ENCODE results near the gene ADAMTS5. TPM values are rescaled to one million over a fixed set of nuclear protein-coding genes. Genes with fewer than 3 reads are reported as not detected.
A peak's percentile ranks its signal among the peaks of the same experiment; 100 is the strongest.

The ADAMTS5 gene
- total and polyA plus RNA-seq, 2 donors from 2014 or later = 1.7 to 10.6 TPM

DNA sequence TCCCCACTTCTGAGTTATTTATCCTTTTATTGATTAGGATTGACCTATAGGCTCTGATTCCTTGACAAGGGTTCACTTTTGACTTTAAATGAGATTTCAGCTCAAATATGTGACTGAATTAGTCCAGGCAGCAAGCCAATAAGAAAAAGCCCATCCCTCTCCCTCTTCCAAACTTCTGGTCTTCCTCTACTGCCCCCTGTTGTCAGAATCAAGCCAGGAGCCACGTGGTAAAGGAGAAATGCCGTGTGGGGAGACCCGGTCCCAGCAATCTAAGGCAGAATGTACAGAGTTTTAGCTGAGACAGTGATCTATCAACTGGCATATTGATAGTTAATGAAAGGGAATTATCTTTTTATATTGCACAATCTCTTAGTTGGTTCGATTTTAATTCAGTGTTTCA lies 5.2 kb downstream of the ADAMTS5 start:
- Histone ChIP-seq H3K9me3 (ENCODE audit: control insufficient read depth in 2 of 3, insufficient read depth in 1 of 3, low read length in 3 of 3) (no peaks in the 10 kb centered on the region), H3K4me3 (ENCODE audit: low read length in 3 of 3) (no peak overlapping the region), H3K4me1 (ENCODE audit: control insufficient read depth in 2 of 3, insufficient read depth in 2 of 3, low read depth in 1 of 3, low read length in 3 of 3) (peaks cover 3 to 24% (median 8%) of the 10 kb centered on the region in 3 donors), H3K27ac (ENCODE audit: low read depth in 2 of 2, low read length in 2 of 2) (no peak overlapping the region), H3K36me3 (ENCODE audit: control insufficient read depth in 2 of 3, insufficient read depth in 3 of 3, low read length in 3 of 3) (no peaks in the 10 kb centered on the region), H3K9ac (ENCODE audit: low read length in 3 of 3) (no peak overlapping the region), H3K27me3 (ENCODE audit: control insufficient read depth, insufficient read depth, low read length) (no peaks in the 10 kb centered on the region)
- FAIRE-seq (no peak), DNase-seq (peak in 2 of 5 donors; percentile 32 to 73)
- TF ChIP-seq, protein P1, sequence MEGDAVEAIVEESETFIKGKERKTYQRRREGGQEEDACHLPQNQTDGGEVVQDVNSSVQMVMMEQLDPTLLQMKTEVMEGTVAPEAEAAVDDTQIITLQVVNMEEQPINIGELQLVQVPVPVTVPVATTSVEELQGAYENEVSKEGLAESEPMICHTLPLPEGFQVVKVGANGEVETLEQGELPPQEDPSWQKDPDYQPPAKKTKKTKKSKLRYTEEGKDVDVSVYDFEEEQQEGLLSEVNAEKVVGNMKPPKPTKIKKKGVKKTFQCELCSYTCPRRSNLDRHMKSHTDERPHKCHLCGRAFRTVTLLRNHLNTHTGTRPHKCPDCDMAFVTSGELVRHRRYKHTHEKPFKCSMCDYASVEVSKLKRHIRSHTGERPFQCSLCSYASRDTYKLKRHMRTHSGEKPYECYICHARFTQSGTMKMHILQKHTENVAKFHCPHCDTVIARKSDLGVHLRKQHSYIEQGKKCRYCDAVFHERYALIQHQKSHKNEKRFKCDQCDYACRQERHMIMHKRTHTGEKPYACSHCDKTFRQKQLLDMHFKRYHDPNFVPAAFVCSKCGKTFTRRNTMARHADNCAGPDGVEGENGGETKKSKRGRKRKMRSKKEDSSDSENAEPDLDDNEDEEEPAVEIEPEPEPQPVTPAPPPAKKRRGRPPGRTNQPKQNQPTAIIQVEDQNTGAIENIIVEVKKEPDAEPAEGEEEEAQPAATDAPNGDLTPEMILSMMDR (IDR thresholded peaks at IDR 0.05; ENCODE audit: borderline replicate concordance, extremely low read depth, insufficient read depth) = no peak
- intact Hi-C loops (cut with DNase I) = no loop called here

DNA sequence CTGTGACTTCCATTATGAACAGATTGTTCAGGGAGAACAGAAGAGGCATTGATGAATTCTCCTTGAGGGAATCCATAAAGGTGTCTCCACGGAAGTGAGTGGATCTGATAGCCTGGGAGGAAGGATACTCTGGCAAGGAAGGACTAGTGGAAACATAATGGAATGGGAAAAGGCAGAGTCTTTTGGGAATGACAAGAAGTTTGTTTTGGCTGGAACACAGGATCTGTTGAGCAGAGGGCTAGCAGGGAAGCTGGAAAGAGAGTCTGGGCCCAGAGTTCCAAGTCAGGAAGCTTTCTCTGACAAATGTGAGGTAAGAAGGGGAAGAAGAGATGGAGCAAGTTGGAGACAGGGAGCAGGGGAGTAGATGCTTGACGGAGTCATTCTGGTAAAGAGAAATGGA lies 8.1 kb downstream of the ADAMTS5 start:
- Histone ChIP-seq H3K27me3 (ENCODE audit: control insufficient read depth, insufficient read depth, low read length) (no peaks in the 10 kb centered on the region), H3K27ac (ENCODE audit: low read depth in 2 of 2, low read length in 2 of 2) (no peak overlapping the region), H3K9ac (ENCODE audit: low read length in 3 of 3) (no peak overlapping the region), H3K4me3 (ENCODE audit: low read length in 3 of 3) (peak overlapping the region in 1 of 3 donors; percentile 6), H3K9me3 (ENCODE audit: control insufficient read depth in 2 of 3, insufficient read depth in 1 of 3, low read length in 3 of 3) (no peaks in the 10 kb centered on the region), H3K4me1 (ENCODE audit: control insufficient read depth in 2 of 3, insufficient read depth in 2 of 3, low read depth in 1 of 3, low read length in 3 of 3) (peaks cover 0 to 24% (median 8%) of the 10 kb centered on the region in 3 donors), H3K36me3 (ENCODE audit: control insufficient read depth in 2 of 3, insufficient read depth in 3 of 3, low read length in 3 of 3) (no peaks in the 10 kb centered on the region)
- DNase-seq (peak in 1 of 5 donors; percentile 24), FAIRE-seq (no peak)
- intact Hi-C loops (cut with DNase I) = no loop called here
- TF ChIP-seq, protein P1 (IDR thresholded peaks at IDR 0.05; ENCODE audit: borderline replicate concordance, extremely low read depth, insufficient read depth) = no peak

DNA sequence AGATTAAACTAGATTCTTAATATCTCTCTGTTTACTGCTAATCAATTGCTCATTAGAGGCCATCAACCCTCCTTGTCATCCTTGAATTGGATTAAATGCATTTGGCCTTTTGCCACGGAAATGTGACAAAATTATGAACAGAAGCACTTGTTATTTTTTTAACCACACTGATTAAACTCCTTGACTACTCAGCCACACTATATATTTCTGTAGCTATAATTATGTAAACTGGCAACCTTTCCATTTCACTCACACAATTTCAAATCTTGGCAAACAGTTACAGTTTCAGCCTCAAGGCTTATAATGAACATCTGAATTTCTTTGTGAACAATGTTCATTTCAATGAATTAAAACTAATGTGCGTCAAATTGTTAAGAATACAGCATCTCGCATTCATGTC lies 10.1 kb downstream of the ADAMTS5 start:
- intact Hi-C loops (cut with DNase I) = no loop called here
- TF ChIP-seq, protein P1 (IDR thresholded peaks at IDR 0.05; ENCODE audit: borderline replicate concordance, extremely low read depth, insufficient read depth) = no peak
- no peaks in the 10 kb centered on the region for H3K36me3 ChIP-seq (ENCODE audit: control insufficient read depth in 2 of 3, insufficient read depth in 3 of 3, low read length in 3 of 3)
- no peak overlapping the region for H3K27ac ChIP-seq (ENCODE audit: low read depth in 2 of 2, low read length in 2 of 2)
- H3K4me1 ChIP-seq (ENCODE audit: control insufficient read depth in 2 of 3, insufficient read depth in 2 of 3, low read depth in 1 of 3, low read length in 3 of 3) = peaks cover 3 to 27% (median 8%) of the 10 kb centered on the region in 3 donors
- FAIRE-seq (no peak), DNase-seq (no peak)
- H3K27me3 ChIP-seq (ENCODE audit: control insufficient read depth, insufficient read depth, low read length) = no peaks in the 10 kb centered on the region
- H3K9me3 ChIP-seq (ENCODE audit: control insufficient read depth in 2 of 3, insufficient read depth in 1 of 3, low read length in 3 of 3) = no peaks in the 10 kb centered on the region
- no peak overlapping the region for H3K9ac ChIP-seq (ENCODE audit: low read length in 3 of 3)
- no peak overlapping the region for H3K4me3 ChIP-seq (ENCODE audit: low read length in 3 of 3)

DNA sequence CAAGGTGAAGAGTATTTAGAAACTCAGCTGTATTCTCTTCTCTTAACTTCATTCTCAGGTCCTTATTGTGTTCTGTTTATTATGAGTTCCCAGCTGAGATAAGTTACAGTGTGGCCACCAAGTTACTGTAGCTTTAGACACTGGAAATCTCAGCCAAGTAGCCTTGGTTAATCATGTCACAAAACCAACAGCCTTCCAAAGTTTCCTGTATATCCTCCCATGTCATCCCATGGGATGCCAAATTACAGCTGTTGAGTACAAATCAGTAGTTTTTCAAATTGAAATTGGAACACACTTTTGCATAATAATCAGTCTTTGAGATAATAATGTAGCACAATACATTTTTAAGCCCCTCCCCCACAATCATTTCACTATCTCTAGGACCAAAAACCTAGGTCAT lies 10.7 kb downstream of the ADAMTS5 start:
- intact Hi-C loops (cut with DNase I) = no loop called here
- no peak for FAIRE-seq
- Histone ChIP-seq H3K36me3 (ENCODE audit: control insufficient read depth in 2 of 3, insufficient read depth in 3 of 3, low read length in 3 of 3) (no peaks in the 10 kb centered on the region), H3K4me3 (ENCODE audit: low read length in 3 of 3) (no peak overlapping the region), H3K9me3 (ENCODE audit: control insufficient read depth in 2 of 3, insufficient read depth in 1 of 3, low read length in 3 of 3) (no peaks in the 10 kb centered on the region), H3K27ac (ENCODE audit: low read depth in 2 of 2, low read length in 2 of 2) (no peak overlapping the region), H3K9ac (ENCODE audit: low read length in 3 of 3) (no peak overlapping the region), H3K4me1 (ENCODE audit: control insufficient read depth in 2 of 3, insufficient read depth in 2 of 3, low read depth in 1 of 3, low read length in 3 of 3) (peaks cover 3 to 21% (median 8%) of the 10 kb centered on the region in 3 donors), H3K27me3 (ENCODE audit: control insufficient read depth, insufficient read depth, low read length) (no peaks in the 10 kb centered on the region)
- no peak for DNase-seq
- TF ChIP-seq, protein P1 (IDR thresholded peaks at IDR 0.05; ENCODE audit: borderline replicate concordance, extremely low read depth, insufficient read depth) = no peak
